ENCODE data around the gene ACSS3. TPM values are rescaled to one million over a fixed set of nuclear protein-coding genes. Genes with fewer than 3 reads are reported as not detected.

ACSS3 gene
- total and polyA plus RNA-seq, 9 donors, result 15.8 to 67.0 (median 39.1) TPM

GRCh38 chr12:81136519-81136918, 58.6 kb downstream of the ACSS3 start:
- no peak overlapping the region for H3K27ac ChIP-seq
- H3K9me3 ChIP-seq, result no peaks in the 10 kb centered on the region
- H3K4me3 ChIP-seq, result no peak overlapping the region
- peaks cover 2% of the 10 kb centered on the region for H3K4me1 ChIP-seq (ENCODE audit: insufficient read depth)
- DNase-seq, result no peak
- no peaks in the 10 kb centered on the region for H3K27me3 ChIP-seq
- H3K36me3 ChIP-seq, result no peaks in the 10 kb centered on the region
- intact Hi-C loops (cut with DNase I), result no loop called here
- TF ChIP-seq POLR2A (IDR thresholded peaks at IDR 0.05) (no peak), EP300 (IDR thresholded peaks at IDR 0.05) (no peak), CTCF (IDR thresholded peaks at IDR 0.05) (no peak)

- TF ChIP-seq EP300 (IDR thresholded peaks at IDR 0.05), result no peak
- no peak overlapping the region for H3K4me3 ChIP-seq
- H3K27ac ChIP-seq, result no peak overlapping the region
- peaks cover 2% of the 10 kb centered on the region for H3K4me1 ChIP-seq (ENCODE audit: insufficient read depth)
- no peaks in the 10 kb centered on the region for H3K9me3 ChIP-seq
- DNase-seq, result no peak
- no peaks in the 10 kb centered on the region for H3K36me3 ChIP-seq
- intact Hi-C loops (cut with DNase I), result no loop called here
- WGBS, 3 donors, result 69 to 73% (median 73%) methylated on average over 2 of the region's 2 CpGs
- no peaks in the 10 kb centered on the region for H3K27me3 ChIP-seq
Measured at GRCh38 chr12:81137801-81138200, 59.9 kb downstream of the ACSS3 start.

GRCh38 chr12:81141217-81141616, 63.3 kb downstream of the ACSS3 start:
- WGBS, 3 donors, result 96 to 100% (median 98%) methylated on average over 1 of the region's 1 CpG
- DNase-seq, result no peak
- intact Hi-C loops (cut with DNase I), result no loop called here

GRCh38 chr12:81143057-81143456, 65.2 kb downstream of the ACSS3 start:
- no peak overlapping the region for H3K27ac ChIP-seq
- H3K36me3 ChIP-seq, result no peaks in the 10 kb centered on the region
- intact Hi-C loops (cut with DNase I), result no loop called here
- TF ChIP-seq POLR2A (IDR thresholded peaks at IDR 0.05), result no peak
- no peak for TF ChIP-seq EP300 (IDR thresholded peaks at IDR 0.05)
- no peak for TF ChIP-seq CTCF (IDR thresholded peaks at IDR 0.05)
- 80 to 81% (median 80%) methylated on average over 5 of the region's 5 CpGs for WGBS, 3 donors
- H3K4me3 ChIP-seq, result no peak overlapping the region
- H3K9me3 ChIP-seq, result no peaks in the 10 kb centered on the region
- no peak for DNase-seq
- no peaks in the 10 kb centered on the region for H3K27me3 ChIP-seq
- no peaks in the 10 kb centered on the region for H3K4me1 ChIP-seq (ENCODE audit: insufficient read depth)

More at GRCh38 chr12:81141217-81141616, 63.3 kb downstream of the ACSS3 start:
- H3K4me1 ChIP-seq (ENCODE audit: insufficient read depth), result no peaks in the 10 kb centered on the region
- no peak overlapping the region for H3K27ac ChIP-seq
- no peaks in the 10 kb centered on the region for H3K36me3 ChIP-seq
- no peak for TF ChIP-seq EP300 (IDR thresholded peaks at IDR 0.05)
- no peak for TF ChIP-seq POLR2A (IDR thresholded peaks at IDR 0.05)
- no peaks in the 10 kb centered on the region for H3K9me3 ChIP-seq
- no peaks in the 10 kb centered on the region for H3K27me3 ChIP-seq
- no peak overlapping the region for H3K4me3 ChIP-seq

GRCh38 chr12:81146228-81147225, 68.6 kb downstream of the ACSS3 start:
- no peak for TF ChIP-seq CTCF (IDR thresholded peaks at IDR 0.05)
- TF ChIP-seq EP300 (IDR thresholded peaks at IDR 0.05), result no peak
- TF ChIP-seq POLR2A (IDR thresholded peaks at IDR 0.05), result no peak
- Histone ChIP-seq H3K4me1 (ENCODE audit: insufficient read depth) (no peaks in the 10 kb centered on the region), H3K27me3 (no peaks in the 10 kb centered on the region), H3K36me3 (no peaks in the 10 kb centered on the region), H3K4me3 (no peak overlapping the region), H3K27ac (no peak overlapping the region), H3K9me3 (no peaks in the 10 kb centered on the region)
- WGBS, 3 donors, result 92 to 95% (median 93%) methylated on average over 3 of the region's 3 CpGs
- intact Hi-C loops (cut with DNase I), result no loop called here
- no peak for DNase-seq

Measured in ovary (tissue), 9 donors.